Adrenal gland (tissue), 5 donors: ENCODE measurements around the gene TRAPPC11.
"Not testable (repeated sequence)": the region's sequence is repeated elsewhere in the genome, so short reads cannot be mapped to it uniquely, and the experiment has no call there.

ENCODE experiments used
- POLR2A ChIP-seq, 2 donors: fragments of 450-650 bp; IDR thresholded peaks; one replicate each; pipeline ENCODE4 v1.6.1; 2017; ENCODE audit warnings: antibody characterized with exemption in 2 of 2, mild to moderate bottlenecking in 2 of 2, moderate library complexity in 1 of 2
- TF ChIP-seq, protein P1 (sequence below), 6 experiments: fragments of 450-650 bp in 4 of 6; fragments of 200-600 bp in 2 of 6; sonication (generic) in 1 of 6; IDR thresholded peaks; 1 replicate in 5 of 6; 2 replicates in 1 of 6; pipeline versions ENCODE4 v1.5.1 to v1.8.0; 2016 to 2021; ENCODE audit warnings: antibody characterized with exemption in 6 of 6, mild to moderate bottlenecking in 2 of 6, moderate library complexity in 1 of 6
- donor health status: DM: no; HTN: no; CAD: no.

DNA sequence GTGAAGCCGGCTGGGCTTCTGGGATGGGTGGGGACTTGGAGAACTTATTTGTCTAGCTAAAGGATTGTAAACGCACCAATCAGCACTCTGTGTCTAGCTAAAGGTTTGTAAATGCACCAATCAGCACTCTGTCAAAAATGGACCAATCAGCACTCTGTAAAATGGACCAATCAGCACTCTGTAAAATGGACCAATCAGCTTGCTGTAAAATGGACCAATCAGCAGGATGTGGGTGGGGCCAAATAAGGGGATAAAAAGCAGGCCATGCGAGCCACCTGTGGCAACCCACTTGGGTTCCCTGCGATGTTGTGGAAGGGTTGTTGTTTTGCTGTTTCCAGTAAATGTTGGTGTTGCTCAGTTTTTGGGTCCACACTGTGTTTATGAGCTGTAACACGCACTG lies 66.5 kb downstream of the TRAPPC11 start:
- TF ChIP-seq, protein P1, sequence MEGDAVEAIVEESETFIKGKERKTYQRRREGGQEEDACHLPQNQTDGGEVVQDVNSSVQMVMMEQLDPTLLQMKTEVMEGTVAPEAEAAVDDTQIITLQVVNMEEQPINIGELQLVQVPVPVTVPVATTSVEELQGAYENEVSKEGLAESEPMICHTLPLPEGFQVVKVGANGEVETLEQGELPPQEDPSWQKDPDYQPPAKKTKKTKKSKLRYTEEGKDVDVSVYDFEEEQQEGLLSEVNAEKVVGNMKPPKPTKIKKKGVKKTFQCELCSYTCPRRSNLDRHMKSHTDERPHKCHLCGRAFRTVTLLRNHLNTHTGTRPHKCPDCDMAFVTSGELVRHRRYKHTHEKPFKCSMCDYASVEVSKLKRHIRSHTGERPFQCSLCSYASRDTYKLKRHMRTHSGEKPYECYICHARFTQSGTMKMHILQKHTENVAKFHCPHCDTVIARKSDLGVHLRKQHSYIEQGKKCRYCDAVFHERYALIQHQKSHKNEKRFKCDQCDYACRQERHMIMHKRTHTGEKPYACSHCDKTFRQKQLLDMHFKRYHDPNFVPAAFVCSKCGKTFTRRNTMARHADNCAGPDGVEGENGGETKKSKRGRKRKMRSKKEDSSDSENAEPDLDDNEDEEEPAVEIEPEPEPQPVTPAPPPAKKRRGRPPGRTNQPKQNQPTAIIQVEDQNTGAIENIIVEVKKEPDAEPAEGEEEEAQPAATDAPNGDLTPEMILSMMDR (IDR thresholded peaks at IDR 0.05), result not testable (repeated sequence)
- TF ChIP-seq POLR2A (IDR thresholded peaks at IDR 0.05), result not testable (repeated sequence)
